Tibial artery (tissue), 4 donors: ENCODE data around the gene IDE.

Source experiments
- DNase-seq, 2 donors: peaks; one replicate each; pipeline ENCODE4 v3.0.0-alpha.2; 2019
- H3K27ac ChIP-seq, 2 donors: fragments of 200-600 bp; sonication (generic) in 1 of 2; 1 replicate in 1 of 2; 2 replicates in 1 of 2; pipeline ENCODE4 v1.5.1; 2018 to 2019; ENCODE audit warnings: mild to moderate bottlenecking in 1 of 2
- H3K27me3 ChIP-seq, 2 donors: fragments of 200-600 bp; sonication (generic) in 1 of 2; one replicate each; pipeline versions ENCODE4 v1.5.1 to v1.6.0; 2016 to 2019
- H3K36me3 ChIP-seq, 3 donors: fragments of 200-600 bp; sonication (generic) in 2 of 3; one replicate each; pipeline ENCODE4 v1.5.1; 2016 to 2019; ENCODE audit warnings: mild to moderate bottlenecking in 2 of 3
- H3K4me1 ChIP-seq, 4 donors: fragments of 200-600 bp; sonication (generic) in 2 of 4; 1 replicate in 3 of 4; 2 replicates in 1 of 4; pipeline ENCODE4 v1.5.1; 2016 to 2019
- H3K4me3 ChIP-seq, 2 donors: fragments of 200-600 bp; sonication (generic) in 1 of 2; 1 replicate in 1 of 2; 2 replicates in 1 of 2; pipeline ENCODE4 v1.5.1; 2018 to 2019; ENCODE audit warnings: mild to moderate bottlenecking in 2 of 2
- H3K9me3 ChIP-seq, 3 donors: fragments of 200-600 bp; sonication (generic) in 1 of 3; one replicate each; pipeline ENCODE4 v1.5.1; 2016 to 2019
- intact Hi-C: fragments of 100-400 bp; cut with DNase I; formaldehyde crosslinking; loops from one replicate; pipeline ENCODE4 v1.15.0; 2023; ENCODE audit warnings: low total_unique reads
- TF ChIP-seq, protein P1 (sequence below), 2 experiments: fragments of 200-600 bp in 1 of 2; fragments of 450-650 bp in 1 of 2; IDR thresholded peaks; one replicate each; pipeline ENCODE4 v1.5.1; 2017 to 2019; ENCODE audit warnings: antibody characterized with exemption in 2 of 2, mild to moderate bottlenecking in 1 of 2, moderate library complexity in 1 of 2

The IDE gene

DNA sequence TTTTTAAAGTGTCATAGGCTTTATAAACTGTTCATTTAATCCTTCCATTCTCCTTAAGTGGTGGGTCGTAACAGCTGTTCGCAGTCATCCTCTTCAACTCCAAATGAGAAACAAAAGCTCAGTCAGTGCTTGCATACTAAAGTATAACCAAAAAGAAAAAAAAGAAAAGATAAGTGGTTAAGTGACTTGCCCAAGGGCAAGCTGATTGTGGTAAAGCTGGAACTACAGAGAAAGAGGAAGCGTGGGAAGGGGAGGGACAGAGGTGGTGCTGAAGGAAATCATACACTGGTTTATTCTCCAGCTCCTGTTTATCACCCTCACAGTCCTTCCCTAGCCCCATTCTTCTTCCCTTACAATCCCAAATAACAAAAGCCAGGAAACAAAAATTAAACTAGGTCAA, 29.6 kb downstream of the IDE start:
- intact Hi-C loops: no loop called here
- H3K4me1 ChIP-seq: no peaks in the 10 kb centered on the region
- DNase-seq: no peak
- TF ChIP-seq, protein P1, sequence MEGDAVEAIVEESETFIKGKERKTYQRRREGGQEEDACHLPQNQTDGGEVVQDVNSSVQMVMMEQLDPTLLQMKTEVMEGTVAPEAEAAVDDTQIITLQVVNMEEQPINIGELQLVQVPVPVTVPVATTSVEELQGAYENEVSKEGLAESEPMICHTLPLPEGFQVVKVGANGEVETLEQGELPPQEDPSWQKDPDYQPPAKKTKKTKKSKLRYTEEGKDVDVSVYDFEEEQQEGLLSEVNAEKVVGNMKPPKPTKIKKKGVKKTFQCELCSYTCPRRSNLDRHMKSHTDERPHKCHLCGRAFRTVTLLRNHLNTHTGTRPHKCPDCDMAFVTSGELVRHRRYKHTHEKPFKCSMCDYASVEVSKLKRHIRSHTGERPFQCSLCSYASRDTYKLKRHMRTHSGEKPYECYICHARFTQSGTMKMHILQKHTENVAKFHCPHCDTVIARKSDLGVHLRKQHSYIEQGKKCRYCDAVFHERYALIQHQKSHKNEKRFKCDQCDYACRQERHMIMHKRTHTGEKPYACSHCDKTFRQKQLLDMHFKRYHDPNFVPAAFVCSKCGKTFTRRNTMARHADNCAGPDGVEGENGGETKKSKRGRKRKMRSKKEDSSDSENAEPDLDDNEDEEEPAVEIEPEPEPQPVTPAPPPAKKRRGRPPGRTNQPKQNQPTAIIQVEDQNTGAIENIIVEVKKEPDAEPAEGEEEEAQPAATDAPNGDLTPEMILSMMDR (IDR thresholded peaks at IDR 0.05): no peak
- no peaks in the 10 kb centered on the region for H3K9me3 ChIP-seq
- no peak overlapping the region for H3K4me3 ChIP-seq
- H3K27ac ChIP-seq: no peak overlapping the region
- no peaks in the 10 kb centered on the region for H3K27me3 ChIP-seq
- H3K36me3 ChIP-seq: peaks cover 0 to 7% (median 6%) of the 10 kb centered on the region in 3 donors

DNA sequence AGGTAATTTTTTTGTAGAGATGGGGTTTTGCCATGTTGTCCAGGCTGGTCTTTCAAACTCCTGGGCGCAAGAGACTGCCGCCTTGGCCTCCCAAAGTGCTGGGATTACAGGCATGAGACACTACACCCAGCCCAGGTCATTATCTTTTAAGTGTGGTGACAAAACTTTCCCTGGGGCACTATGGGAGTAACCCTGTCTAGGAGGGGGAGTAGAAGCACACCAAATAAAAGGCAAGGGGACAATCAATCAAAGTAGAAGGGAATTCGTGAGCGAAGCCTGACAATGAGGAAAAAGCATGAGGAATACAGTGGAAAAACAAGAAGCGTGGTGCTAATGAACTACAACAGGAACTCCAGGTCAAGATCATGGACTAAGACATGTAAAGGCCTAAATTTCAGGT, 31.4 kb downstream of the IDE start:
- peaks cover 0 to under 1% (median 0%) of the 10 kb centered on the region in 3 donors for H3K36me3 ChIP-seq
- H3K9me3 ChIP-seq: no peaks in the 10 kb centered on the region
- no peak overlapping the region for H3K27ac ChIP-seq
- TF ChIP-seq, protein P1 (IDR thresholded peaks at IDR 0.05): no peak
- no peaks in the 10 kb centered on the region for H3K27me3 ChIP-seq
- no peak for DNase-seq
- intact Hi-C loops: no loop called here
- H3K4me1 ChIP-seq: no peaks in the 10 kb centered on the region
- no peak overlapping the region for H3K4me3 ChIP-seq

DNA sequence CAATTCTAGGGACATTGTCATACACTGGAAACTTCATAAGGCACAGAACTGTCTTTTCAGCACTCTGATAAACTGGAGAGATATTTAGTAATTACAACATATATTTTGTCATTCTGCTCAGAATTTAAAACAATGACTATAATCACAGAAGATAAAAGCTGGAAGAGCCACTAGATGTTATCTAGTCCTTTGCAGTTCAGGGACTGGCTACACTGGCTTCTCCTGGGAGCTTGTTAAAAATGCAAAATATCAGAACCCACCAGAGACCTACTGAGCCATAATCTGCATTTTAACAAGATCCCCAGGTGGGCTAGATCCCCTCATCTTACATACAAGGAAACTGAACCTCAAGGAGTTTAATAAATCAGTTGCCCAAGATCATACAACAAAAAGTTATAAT, 32.3 kb downstream of the IDE start:
- H3K9me3 ChIP-seq: no peaks in the 10 kb centered on the region
- no peaks in the 10 kb centered on the region for H3K4me1 ChIP-seq
- TF ChIP-seq, protein P1 (IDR thresholded peaks at IDR 0.05): no peak
- H3K4me3 ChIP-seq: no peak overlapping the region
- intact Hi-C loops: no loop called here
- H3K27ac ChIP-seq: no peak overlapping the region
- DNase-seq: no peak
- peaks cover under 1 to 7% (median 1%) of the 10 kb centered on the region in 3 donors for H3K36me3 ChIP-seq
- H3K27me3 ChIP-seq: no peaks in the 10 kb centered on the region

DNA sequence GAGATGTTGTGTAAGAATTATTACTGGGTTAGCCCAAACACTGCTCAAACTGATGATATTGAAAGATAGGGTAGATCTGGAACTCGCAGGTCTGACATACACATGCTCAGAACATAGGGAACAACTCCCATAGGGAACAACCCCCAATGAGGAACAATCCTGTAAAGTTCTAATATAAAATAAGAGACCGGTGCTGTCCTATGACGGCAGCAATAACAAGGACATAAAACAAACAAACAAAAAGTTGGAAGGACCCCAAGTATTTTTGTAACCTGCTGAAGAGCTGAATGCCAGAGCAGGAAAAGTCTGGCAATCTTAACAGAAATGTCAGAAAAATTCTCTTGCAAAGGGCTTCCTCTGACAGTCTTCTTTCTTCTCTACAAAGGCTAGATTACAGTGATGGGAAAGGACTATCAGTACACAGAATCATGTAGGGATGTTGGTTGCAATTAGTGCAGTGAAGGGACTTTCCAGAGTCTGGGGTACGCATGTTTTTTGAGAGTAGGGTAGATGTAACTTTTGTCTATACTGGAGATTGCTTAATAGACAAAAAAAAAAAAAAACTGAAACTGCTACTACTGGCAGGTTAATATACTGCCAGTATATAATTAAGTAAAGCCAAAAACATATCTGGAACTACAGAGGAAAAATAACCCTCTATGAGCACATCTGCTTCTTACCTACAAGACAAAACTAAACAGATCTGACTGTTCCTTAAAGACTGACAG, 35.5 kb downstream of the IDE start:
- no peak overlapping the region for H3K27ac ChIP-seq
- no peaks in the 10 kb centered on the region for H3K4me1 ChIP-seq
- intact Hi-C loops: no loop called here
- peaks cover 4 to 38% (median 32%) of the 10 kb centered on the region in 3 donors for H3K36me3 ChIP-seq
- no peak for DNase-seq
- TF ChIP-seq, protein P1 (IDR thresholded peaks at IDR 0.05): no peak
- no peaks in the 10 kb centered on the region for H3K27me3 ChIP-seq
- H3K4me3 ChIP-seq: no peak overlapping the region
- no peaks in the 10 kb centered on the region for H3K9me3 ChIP-seq

DNA sequence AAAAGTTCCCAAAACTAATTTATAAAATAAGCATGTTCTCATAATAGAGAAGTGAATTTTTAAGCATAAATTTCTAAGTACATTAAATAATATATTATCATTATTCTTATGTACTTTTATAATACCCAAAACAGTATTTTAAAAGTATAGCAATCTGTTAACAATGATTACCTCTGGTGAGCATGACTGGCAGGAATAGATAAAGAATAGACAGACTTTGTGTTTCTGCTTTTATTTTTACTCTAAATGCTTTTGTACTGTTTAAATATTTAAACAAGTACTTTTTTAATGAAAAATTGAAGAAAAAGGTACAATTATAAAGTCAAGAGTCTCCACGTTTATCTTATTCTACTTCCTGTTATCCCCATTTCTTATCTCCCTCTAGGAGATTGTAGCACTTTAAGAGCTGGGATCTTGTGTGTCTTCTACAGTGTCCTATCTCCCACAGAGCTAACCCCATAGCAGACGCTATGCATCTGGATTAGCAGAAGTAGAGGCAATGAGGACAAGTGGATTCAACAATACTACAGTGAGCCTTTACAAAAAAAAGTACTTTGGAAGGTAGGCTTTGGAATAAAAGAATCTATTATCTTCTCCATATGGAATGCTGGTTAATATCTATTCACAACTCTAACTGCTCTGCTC, 42.9 kb downstream of the IDE start:
- no peak overlapping the region for H3K27ac ChIP-seq
- H3K36me3 ChIP-seq: peaks cover 36 to 71% (median 53%) of the 10 kb centered on the region in 3 donors
- no peak overlapping the region for H3K4me3 ChIP-seq
- TF ChIP-seq, protein P1 (IDR thresholded peaks at IDR 0.05): no peak
- no peaks in the 10 kb centered on the region for H3K27me3 ChIP-seq
- intact Hi-C loops: no loop called here
- H3K4me1 ChIP-seq: no peaks in the 10 kb centered on the region
- no peaks in the 10 kb centered on the region for H3K9me3 ChIP-seq
- no peak for DNase-seq
